Measurements from ENCODE around the gene HM13. TPM values are rescaled to one million over a fixed set of nuclear protein-coding genes. Genes with fewer than 3 reads are reported as not detected.

Gene HM13
- total RNA-seq, 1 experiment from 2014 or later, result 103 TPM

- Mint-ChIP-seq H3K4me1 (0 out of 2 replicates have a peak, but pooled peaks cover 4% of the 10 kb centered on the region), H3K27ac (no peak overlapping the region), H3K4me3 (no peak overlapping the region), H3K9me3 (no peaks in the 10 kb centered on the region), H3K36me3 (peaks cover 27% of the 10 kb centered on the region), H3K27me3 (ENCODE audit: low read depth) (no peaks in the 10 kb centered on the region)
- ChIA-PET CTCF (interaction anchor here (0.6 to 1.8 kb wide), 2 partner anchors 13 kb away, joined by 9 to 10 read pairs; no protein-coding TSS in a partner anchor), POLR2A (interaction anchor here (0.6 kb wide), 1 partner anchor 16 kb away, joined by 3 read pairs; no protein-coding TSS in a partner anchor)
- TF ChIP-seq ZBTB43 (CRISPR knock-in tag; IDR thresholded peaks at IDR 0.05) (no peak), JUN (CRISPR knock-in tag; IDR thresholded peaks at IDR 0.05) (no peak), MXD4 (CRISPR knock-in tag; IDR thresholded peaks at IDR 0.05; ENCODE audit: borderline replicate concordance) (no peak), NR3C1 (CRISPR knock-in tag; conservative IDR thresholded peaks at IDR 0.05; ENCODE audit: low read depth) (no peak), ZNF671 (CRISPR knock-in tag; IDR thresholded peaks at IDR 0.05) (no peak), USF2 (CRISPR knock-in tag; IDR thresholded peaks at IDR 0.05) (no peak), ZNF396 (CRISPR knock-in tag; IDR thresholded peaks at IDR 0.05; ENCODE audit: borderline replicate concordance) (no peak), HMGA2 (CRISPR knock-in tag; IDR thresholded peaks at IDR 0.05) (no peak), FOXP4 (CRISPR knock-in tag; IDR thresholded peaks at IDR 0.05) (no peak), TCF7 (CRISPR knock-in tag; IDR thresholded peaks at IDR 0.05; ENCODE audit: low read depth) (no peak), GABPB1 (CRISPR knock-in tag; IDR thresholded peaks at IDR 0.05) (no peak), CBFB (CRISPR knock-in tag; IDR thresholded peaks at IDR 0.05; ENCODE audit: low read depth) (no peak), ZNF138 (CRISPR knock-in tag; conservative IDR thresholded peaks at IDR 0.05) (no peak), ATF6 (CRISPR knock-in tag; IDR thresholded peaks at IDR 0.05) (no peak), SP1 (CRISPR knock-in tag; conservative IDR thresholded peaks at IDR 0.05) (no peak), RELA (CRISPR knock-in tag; IDR thresholded peaks at IDR 0.05; ENCODE audit: borderline replicate concordance) (no peak), AFF4 (CRISPR knock-in tag; IDR thresholded peaks at IDR 0.05; ENCODE audit: borderline replicate concordance) (no peak)
- no peak for DNase-seq (ENCODE audit: low spot score)
- no peak for ATAC-seq
These were observed 29.8 kb downstream of the HM13 start for GRCh38 chr20:31543966-31544598.

All from WTC11 (cell line).